ENCODE results near the gene THEMIS. TPM values are rescaled to one million over a fixed set of nuclear protein-coding genes. Genes with fewer than 3 reads are reported as not detected.

THEMIS gene
- total and polyA plus RNA-seq, 12 donors, result 0.07 to 2.6 (median 0.24) TPM; not detected in 1

GRCh38 chr6:127716465-127716864 is 184.4 kb downstream of the THEMIS start:
- Histone ChIP-seq H3K27me3 (no peaks in the 10 kb centered on the region), H3K27ac (no peak overlapping the region), H3K36me3 (replicated peaks in 1 of 2) (no peaks in the 10 kb centered on the region), H3K4me3 (no peak overlapping the region), H3K4me1 (replicated peaks in 1 of 2) (no peaks in the 10 kb centered on the region), H3K9me3 (replicated peaks in 1 of 3) (no peaks in the 10 kb centered on the region)
- no peak for DNase-seq
- TF ChIP-seq POLR2A (IDR thresholded peaks at IDR 0.05), result no peak
- no peak for TF ChIP-seq CTCF (IDR thresholded peaks at IDR 0.05)
- intact Hi-C loops (cut with DNase I), result no loop called here
- 71 to 81% (median 76%) methylated on average over 2 of the region's 2 CpGs for WGBS, 4 donors

GRCh38 chr6:127710668-127711067 is 190.2 kb downstream of the THEMIS start:
- TF ChIP-seq POLR2A (IDR thresholded peaks at IDR 0.05) (no peak), CTCF (IDR thresholded peaks at IDR 0.05) (no peak)
- Histone ChIP-seq H3K27ac (no peak overlapping the region), H3K9me3 (replicated peaks in 1 of 3) (no peaks in the 10 kb centered on the region), H3K4me1 (replicated peaks in 1 of 2) (no peaks in the 10 kb centered on the region), H3K27me3 (no peaks in the 10 kb centered on the region), H3K36me3 (replicated peaks in 1 of 2) (no peaks in the 10 kb centered on the region), H3K4me3 (no peak overlapping the region)
- no peak for DNase-seq
- 89 to 92% (median 91%) methylated on average over 3 of the region's 3 CpGs for WGBS, 4 donors
- intact Hi-C loops (cut with DNase I), result no loop called here

- no peaks in the 10 kb centered on the region for H3K4me1 ChIP-seq (replicated peaks in 1 of 2)
- intact Hi-C loops (cut with DNase I), result no loop called here
- no peaks in the 10 kb centered on the region for H3K27me3 ChIP-seq
- H3K9me3 ChIP-seq (replicated peaks in 1 of 3), result no peaks in the 10 kb centered on the region
- TF ChIP-seq CTCF (IDR thresholded peaks at IDR 0.05), result no peak
- TF ChIP-seq POLR2A (IDR thresholded peaks at IDR 0.05), result no peak
- no peak overlapping the region for H3K27ac ChIP-seq
- H3K4me3 ChIP-seq, result no peak overlapping the region
- DNase-seq, result no peak
- no peaks in the 10 kb centered on the region for H3K36me3 ChIP-seq (replicated peaks in 1 of 2)
Observed at GRCh38 chr6:127706216-127706615, 194.6 kb downstream of the THEMIS start.

GRCh38 chr6:127695108-127695507 is 205.8 kb downstream of the THEMIS start:
- Histone ChIP-seq H3K9me3 (replicated peaks in 1 of 3) (no peaks in the 10 kb centered on the region), H3K4me3 (no peak overlapping the region), H3K27me3 (no peaks in the 10 kb centered on the region), H3K36me3 (replicated peaks in 1 of 2) (no peaks in the 10 kb centered on the region), H3K4me1 (replicated peaks in 1 of 2) (no peaks in the 10 kb centered on the region), H3K27ac (no peak overlapping the region)
- no peak for TF ChIP-seq CTCF (IDR thresholded peaks at IDR 0.05)
- no peak for TF ChIP-seq POLR2A (IDR thresholded peaks at IDR 0.05)
- intact Hi-C loops (cut with DNase I), result no loop called here
- no peak for DNase-seq
